Stomach smooth muscle (tissue), 2 donors: ENCODE results near the gene SHROOM2.

ENCODE experiments used
- H3K27ac ChIP-seq: one replicate; pipeline ENCODE4 v1.7.0; 2013; ENCODE audit warnings: mild to moderate bottlenecking, low read length, inconsistent platforms
- H3K27me3 ChIP-seq, 2 donors: one replicate each; pipeline ENCODE4 v1.7.0; 2013; ENCODE audit warnings: low read length in 2 of 2; ENCODE audit not compliant: insufficient read depth in 2 of 2, control insufficient read depth in 1 of 2
- H3K36me3 ChIP-seq, 2 donors: one replicate each; pipeline ENCODE4 v1.7.0; 2013; ENCODE audit warnings: low read length in 2 of 2; ENCODE audit not compliant: control insufficient read depth in 2 of 2, insufficient read depth in 2 of 2
- H3K4me1 ChIP-seq: one replicate; pipeline ENCODE4 v1.7.0; 2013; ENCODE audit warnings: low read length; ENCODE audit not compliant: control insufficient read depth, insufficient read depth
- H3K4me3 ChIP-seq, 2 donors: one replicate each; pipeline ENCODE4 v1.7.0; 2013; ENCODE audit warnings: low read length in 2 of 2
- H3K9ac ChIP-seq, 2 donors: one replicate each; pipeline ENCODE4 v1.7.0; 2013; ENCODE audit warnings: low read length in 2 of 2, mild to moderate bottlenecking in 1 of 2
- H3K9me3 ChIP-seq, 2 donors: one replicate each; pipeline ENCODE4 v1.7.0; 2013; ENCODE audit warnings: low read length in 2 of 2; ENCODE audit not compliant: control insufficient read depth in 2 of 2
- donor health status: healthy.
- donor health status: Pancreatic carcinoma.

The SHROOM2 gene

GRCh38 chrX:9842541-9842940, 56.3 kb downstream of the SHROOM2 start:
- H3K9ac ChIP-seq = no peak overlapping the region
- H3K4me3 ChIP-seq = no peak overlapping the region
- H3K27ac ChIP-seq = no peak overlapping the region
- H3K27me3 ChIP-seq = peaks cover 0 to 13% of the 10 kb centered on the region in 2 donors
- no peaks in the 10 kb centered on the region for H3K4me1 ChIP-seq
- no peaks in the 10 kb centered on the region for H3K9me3 ChIP-seq
- H3K36me3 ChIP-seq = no peaks in the 10 kb centered on the region

GRCh38 chrX:9844936-9845577, 58.8 kb downstream of the SHROOM2 start:
- H3K27me3 ChIP-seq = peaks cover 0 to 8% of the 10 kb centered on the region in 2 donors
- no peaks in the 10 kb centered on the region for H3K4me1 ChIP-seq
- no peaks in the 10 kb centered on the region for H3K9me3 ChIP-seq
- H3K27ac ChIP-seq = no peak overlapping the region
- H3K9ac ChIP-seq = no peak overlapping the region
- no peaks in the 10 kb centered on the region for H3K36me3 ChIP-seq
- H3K4me3 ChIP-seq = no peak overlapping the region

- H3K27ac ChIP-seq = no peak overlapping the region
- H3K9me3 ChIP-seq = no peaks in the 10 kb centered on the region
- H3K4me3 ChIP-seq = no peak overlapping the region
- H3K36me3 ChIP-seq = no peaks in the 10 kb centered on the region
- peaks cover 0 to 8% of the 10 kb centered on the region in 2 donors for H3K27me3 ChIP-seq
- no peaks in the 10 kb centered on the region for H3K4me1 ChIP-seq
- no peak overlapping the region for H3K9ac ChIP-seq
These were observed 59.3 kb downstream of the SHROOM2 start for GRCh38 chrX:9845578-9845952.

- Histone ChIP-seq H3K4me1 (no peaks in the 10 kb centered on the region), H3K9me3 (no peaks in the 10 kb centered on the region), H3K36me3 (no peaks in the 10 kb centered on the region), H3K27me3 (peaks cover 0 to 8% of the 10 kb centered on the region in 2 donors), H3K9ac (no peak overlapping the region), H3K27ac (no peak overlapping the region), H3K4me3 (no peak overlapping the region)
These were observed 60.4 kb downstream of the SHROOM2 start for GRCh38 chrX:9846631-9847030.

- Histone ChIP-seq H3K36me3 (no peaks in the 10 kb centered on the region), H3K4me1 (no peaks in the 10 kb centered on the region), H3K9me3 (no peaks in the 10 kb centered on the region), H3K27me3 (peaks cover 0 to 8% of the 10 kb centered on the region in 2 donors), H3K27ac (no peak overlapping the region), H3K4me3 (no peak overlapping the region), H3K9ac (no peak overlapping the region)
These were observed 60.8 kb downstream of the SHROOM2 start for GRCh38 chrX:9847071-9847470.

- Histone ChIP-seq H3K27ac (no peak overlapping the region), H3K27me3 (peaks cover 0 to 11% of the 10 kb centered on the region in 2 donors), H3K4me3 (no peak overlapping the region), H3K36me3 (no peaks in the 10 kb centered on the region), H3K4me1 (no peaks in the 10 kb centered on the region), H3K9me3 (no peaks in the 10 kb centered on the region), H3K9ac (no peak overlapping the region)
These were observed 62.7 kb downstream of the SHROOM2 start for GRCh38 chrX:9848718-9849479.

- no peak overlapping the region for H3K9ac ChIP-seq
- H3K27me3 ChIP-seq = peaks cover 0 to 12% of the 10 kb centered on the region in 2 donors
- peaks cover 3% of the 10 kb centered on the region for H3K4me1 ChIP-seq
- no peaks in the 10 kb centered on the region for H3K36me3 ChIP-seq
- H3K9me3 ChIP-seq = no peaks in the 10 kb centered on the region
- no peak overlapping the region for H3K4me3 ChIP-seq
- H3K27ac ChIP-seq = no peak overlapping the region
These were observed 65.7 kb downstream of the SHROOM2 start for GRCh38 chrX:9851890-9852289.

- no peak overlapping the region for H3K4me3 ChIP-seq
- peaks cover 3% of the 10 kb centered on the region for H3K4me1 ChIP-seq
- H3K9ac ChIP-seq = no peak overlapping the region
- H3K36me3 ChIP-seq = no peaks in the 10 kb centered on the region
- no peak overlapping the region for H3K27ac ChIP-seq
- no peaks in the 10 kb centered on the region for H3K9me3 ChIP-seq
- H3K27me3 ChIP-seq = peaks cover 0 to 12% of the 10 kb centered on the region in 2 donors
These were observed 67.1 kb downstream of the SHROOM2 start for GRCh38 chrX:9853307-9853706.

- Histone ChIP-seq H3K36me3 (no peaks in the 10 kb centered on the region), H3K27ac (no peak overlapping the region), H3K9ac (peak overlapping the region in 1 of 2 donors; percentile 13), H3K27me3 (peaks cover 0 to 12% of the 10 kb centered on the region in 2 donors), H3K4me1 (peaks cover 3% of the 10 kb centered on the region), H3K9me3 (no peaks in the 10 kb centered on the region), H3K4me3 (peak overlapping the region; percentile 59)
These were observed 69.5 kb downstream of the SHROOM2 start for GRCh38 chrX:9855561-9856283.

- Histone ChIP-seq H3K9ac (no peak overlapping the region), H3K27me3 (peaks cover 0 to 15% of the 10 kb centered on the region in 2 donors), H3K9me3 (no peaks in the 10 kb centered on the region), H3K4me1 (peaks cover 3% of the 10 kb centered on the region), H3K27ac (no peak overlapping the region), H3K4me3 (no peak overlapping the region), H3K36me3 (no peaks in the 10 kb centered on the region)
These were observed 70.4 kb downstream of the SHROOM2 start for GRCh38 chrX:9856588-9856987.
